ENCODE results near the gene PIANP.

DNA sequence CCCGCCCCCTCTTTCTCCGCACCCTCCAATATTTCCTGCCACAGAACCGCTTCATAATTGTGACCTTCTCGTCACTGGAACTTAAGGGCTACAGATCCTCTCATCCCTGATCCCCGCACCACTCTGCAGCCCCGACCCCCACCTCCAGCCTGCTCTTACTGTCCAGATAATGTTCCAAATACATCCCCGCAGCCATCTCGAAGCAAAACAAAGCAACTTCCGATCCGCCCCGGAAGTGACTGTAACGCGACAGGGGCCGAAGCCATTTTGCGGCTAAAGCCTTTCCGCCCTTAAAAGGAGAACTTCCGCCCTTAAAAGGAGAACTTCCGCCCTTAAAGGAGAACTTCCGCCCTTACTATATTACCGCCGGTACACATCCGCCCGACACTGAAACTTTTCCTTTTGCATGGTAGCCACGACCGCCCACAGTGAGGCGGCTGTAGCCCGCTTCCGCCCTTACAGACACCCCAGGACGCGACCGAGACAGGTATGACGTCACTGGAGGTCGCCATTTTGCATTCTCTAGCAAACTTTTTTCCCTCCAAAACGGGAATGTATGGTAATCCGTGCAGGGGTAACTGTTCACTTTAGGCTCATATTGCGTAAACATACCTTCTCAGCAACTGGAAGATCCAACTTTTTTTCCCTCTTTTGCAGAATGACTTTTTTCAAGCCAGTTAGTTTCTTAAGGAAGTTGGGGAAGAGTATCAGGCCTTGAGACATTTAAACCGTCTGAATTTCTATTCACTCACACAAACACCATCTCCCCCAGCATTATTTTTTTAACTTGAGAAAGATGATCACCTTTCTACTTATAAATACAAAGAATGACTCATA is 37.5 kb downstream of the PIANP start, which contains the start of gene ING4:
- TF ChIP-seq EZH2phosphoT487 (IDR thresholded peaks at IDR 0.05; ENCODE audit: low read length) (no peak), CTCF (IDR thresholded peaks at IDR 0.05; ENCODE audit: low read length) (no peak), EZH2 (optimal IDR thresholded peaks at IDR 0.05; ENCODE audit: low read depth, low read length) (no peak)
